ENCODE results near the gene OGN. TPM values are rescaled to one million over a fixed set of nuclear protein-coding genes. Genes with fewer than 3 reads are reported as not detected.

Gene OGN
- total RNA-seq, 4 donors from 2014 or later: 0.97 to 2.4 (median 1.6) TPM

GRCh38 chr9:92402826-92403745 is 1.3 kb downstream of the OGN start:
- no peak overlapping the region for H3K27ac ChIP-seq
- WGBS: 55% methylated on average over 5 of the region's 5 CpGs
- peaks cover 17% of the 10 kb centered on the region for H3K4me1 ChIP-seq
- no peaks in the 10 kb centered on the region for H3K36me3 ChIP-seq
- H3K4me3 ChIP-seq: no peak overlapping the region
- no peaks in the 10 kb centered on the region for H3K27me3 ChIP-seq
- H3K9me3 ChIP-seq: no peaks in the 10 kb centered on the region
- TF ChIP-seq CTCF (IDR thresholded peaks at IDR 0.05) (no peak), EP300 (IDR thresholded peaks at IDR 0.05) (no peak), POLR2AphosphoS5 (IDR thresholded peaks at IDR 0.05) (no peak), POLR2A (IDR thresholded peaks at IDR 0.05) (no peak)
- DNase-seq (ENCODE audit: low spot score in 2 of 2): no peak

GRCh38 chr9:92402360-92402759 is 2.0 kb downstream of the OGN start:
- DNase-seq (ENCODE audit: low spot score in 2 of 2): no peak
- WGBS: 76% methylated on average over 1 of the region's 1 CpG
- Histone ChIP-seq H3K4me3 (no peak overlapping the region), H3K9me3 (no peaks in the 10 kb centered on the region), H3K4me1 (peaks cover 17% of the 10 kb centered on the region), H3K27me3 (no peaks in the 10 kb centered on the region), H3K27ac (no peak overlapping the region), H3K36me3 (no peaks in the 10 kb centered on the region)
- TF ChIP-seq POLR2AphosphoS5 (IDR thresholded peaks at IDR 0.05): no peak
- no peak for TF ChIP-seq CTCF (IDR thresholded peaks at IDR 0.05)
- no peak for TF ChIP-seq EP300 (IDR thresholded peaks at IDR 0.05)
- no peak for TF ChIP-seq POLR2A (IDR thresholded peaks at IDR 0.05)

- H3K36me3 ChIP-seq: no peaks in the 10 kb centered on the region
- H3K4me3 ChIP-seq: no peak overlapping the region
- DNase-seq (ENCODE audit: low spot score in 2 of 2): no peak
- peaks cover 3% of the 10 kb centered on the region for H3K4me1 ChIP-seq
- no peaks in the 10 kb centered on the region for H3K27me3 ChIP-seq
- no peaks in the 10 kb centered on the region for H3K9me3 ChIP-seq
- H3K27ac ChIP-seq: no peak overlapping the region
- 90% methylated on average over 3 of the region's 3 CpGs for WGBS
- TF ChIP-seq CTCF (IDR thresholded peaks at IDR 0.05): no peak
- no peak for TF ChIP-seq POLR2AphosphoS5 (IDR thresholded peaks at IDR 0.05)
- TF ChIP-seq POLR2A (IDR thresholded peaks at IDR 0.05): no peak
- TF ChIP-seq EP300 (IDR thresholded peaks at IDR 0.05): no peak
Measured at GRCh38 chr9:92397853-92398252, 6.5 kb downstream of the OGN start.

GRCh38 chr9:92395617-92396016 is 8.8 kb downstream of the OGN start:
- H3K27me3 ChIP-seq: no peaks in the 10 kb centered on the region
- no peak for DNase-seq (ENCODE audit: low spot score in 2 of 2)
- H3K36me3 ChIP-seq: no peaks in the 10 kb centered on the region
- H3K9me3 ChIP-seq: no peaks in the 10 kb centered on the region
- H3K4me1 ChIP-seq: peaks cover 5% of the 10 kb centered on the region
- WGBS: 68% methylated on average over 1 of the region's 1 CpG
- TF ChIP-seq CTCF (IDR thresholded peaks at IDR 0.05) (no peak), POLR2AphosphoS5 (IDR thresholded peaks at IDR 0.05) (no peak), EP300 (IDR thresholded peaks at IDR 0.05) (no peak), POLR2A (IDR thresholded peaks at IDR 0.05) (no peak)
- H3K4me3 ChIP-seq: no peak overlapping the region
- no peak overlapping the region for H3K27ac ChIP-seq

- Histone ChIP-seq H3K9me3 (no peaks in the 10 kb centered on the region), H3K27me3 (no peaks in the 10 kb centered on the region), H3K27ac (no peak overlapping the region), H3K4me3 (no peak overlapping the region), H3K36me3 (no peaks in the 10 kb centered on the region), H3K4me1 (peaks cover 5% of the 10 kb centered on the region)
- TF ChIP-seq POLR2A (IDR thresholded peaks at IDR 0.05) (no peak), POLR2AphosphoS5 (IDR thresholded peaks at IDR 0.05) (no peak), CTCF (IDR thresholded peaks at IDR 0.05) (no peak), EP300 (IDR thresholded peaks at IDR 0.05) (no peak)
- DNase-seq (ENCODE audit: low spot score in 2 of 2): no peak
- WGBS: 14% methylated on average over 1 of the region's 1 CpG
Measured at GRCh38 chr9:92393686-92394085, 10.7 kb downstream of the OGN start.
